Left renal pelvis (tissue), 4 donors: ENCODE results near the gene JPH2. TPM values are rescaled to one million over a fixed set of nuclear protein-coding genes. Genes with fewer than 3 reads are reported as not detected.

Experiments used
- DNase-seq, 4 donors: peaks; one replicate each; pipeline ENCODE4 v3.0.0-alpha.2; 2013; ENCODE audit warnings: low read depth in 4 of 4, low spot score in 3 of 4
- polyA plus RNA-seq, 4 donors: library from polyadenylated mRNA; unstranded; fragments of 120-200 nt; gene quantifications; one replicate each; pipeline ENCODE4 v1.2.1, GENCODE V29; 2013; ENCODE audit not compliant: insufficient read length in 4 of 4

The JPH2 gene
- polyA plus RNA-seq, 4 donors, result 0.98 to 1.8 (median 1.3) TPM

GRCh38 chr20:44110816-44111568, 76.0 kb downstream of the JPH2 start:
- no peak for DNase-seq

- DNase-seq, result no peak
These were observed 77.0 kb downstream of the JPH2 start for GRCh38 chr20:44109951-44110361.

- no peak for DNase-seq
These were observed 80.4 kb downstream of the JPH2 start for GRCh38 chr20:44106615-44107014.

GRCh38 chr20:44104798-44105517, 82.0 kb downstream of the JPH2 start:
- no peak for DNase-seq

GRCh38 chr20:44102582-44102981, 84.4 kb downstream of the JPH2 start:
- DNase-seq, result no peak

- DNase-seq, result no peak
These were observed 87.2 kb downstream of the JPH2 start for GRCh38 chr20:44099832-44100231.

GRCh38 chr20:44098657-44099056, 88.3 kb downstream of the JPH2 start:
- DNase-seq, result no peak

- no peak for DNase-seq
These were observed 88.7 kb downstream of the JPH2 start for GRCh38 chr20:44098256-44098630.

GRCh38 chr20:44097521-44098255, 89.3 kb downstream of the JPH2 start:
- no peak for DNase-seq

- no peak for DNase-seq
These were observed 91.2 kb downstream of the JPH2 start for GRCh38 chr20:44095831-44096230.

- no peak for DNase-seq
These were observed 93.8 kb downstream of the JPH2 start for GRCh38 chr20:44093249-44093582.

- no peak for DNase-seq
These were observed 94.3 kb downstream of the JPH2 start for GRCh38 chr20:44092551-44093248.

- no peak for DNase-seq
These were observed 96.0 kb downstream of the JPH2 start for GRCh38 chr20:44091026-44091425.

GRCh38 chr20:44089987-44090674, 96.9 kb downstream of the JPH2 start:
- no peak for DNase-seq

GRCh38 chr20:44087857-44088120, 99.2 kb downstream of the JPH2 start:
- DNase-seq, result no peak

GRCh38 chr20:44087051-44087856, 99.7 kb downstream of the JPH2 start:
- DNase-seq, result no peak

GRCh38 chr20:44085616-44086434, 101.2 kb downstream of the JPH2 start:
- no peak for DNase-seq

- no peak for DNase-seq
These were observed 102.1 kb downstream of the JPH2 start for GRCh38 chr20:44084891-44085290.

- no peak for DNase-seq
These were observed 102.5 kb downstream of the JPH2 start for GRCh38 chr20:44084439-44084838.
